K562 (cell line): ENCODE results near the gene CREB3L2. TPM values are rescaled to one million over a fixed set of nuclear protein-coding genes. Genes with fewer than 3 reads are reported as not detected.
"Not testable (repeated sequence)": the region's sequence is repeated elsewhere in the genome, so short reads cannot be mapped to it uniquely, and the experiment has no call there.

Source experiments
- ATAC-seq: fragments of 200-7000 bp; cut with Tn5 transposase; 3 replicates; pipeline ENCODE4 v1.9.1; 2020; ENCODE audit warnings: moderate library complexity
- BruUV-seq: library from RNA; stranded (reverse); fragments of 400-500 nt; replicated peaks from 2 replicates; lab custom pipeline; 2021; lab: Mats Ljungman, UMichigan
- CTCF ChIA-PET: fragments of 300-600 bp; formaldehyde crosslinking; extraction: SDS; loops from one replicate; lab custom pipeline; 2021; ENCODE audit warnings: low intra/inter-chr PET ratio; lab: Yijun Ruan, JAX
- POLR2A ChIA-PET: fragments of 300-600, 350-650 bp; sonication (Branson Sonifier 250); formaldehyde crosslinking; extraction: SDS; loops from one replicate; lab custom pipeline; 2021; ENCODE audit warnings: antibody characterized with exemption, inconsistent platforms; lab: Yijun Ruan, JAX
- DNase-seq, 4 experiments: peaks; one replicate each; pipeline versions ENCODE4 v3.0.0 to v3.0.0-alpha.2; 2011 to 2018; ENCODE audit warnings: low spot score in 3 of 4, mixed read lengths in 3 of 4; ENCODE audit errors: extremely low read depth in 1 of 4
- FAIRE-seq: peaks from 2 replicates; lab custom pipeline; 2011; peaks lifted over from hg19 to GRCh38; lab: Jason Lieb, UNC
- H2AFZ ChIP-seq: 2 replicates; pipeline ENCODE4 v1.6.0; 2011; ENCODE audit warnings: low read depth, low read length, control low read depth, inconsistent platforms
- H3K27ac ChIP-seq: fragments of 200-600 bp; 3 replicates; pipeline ENCODE4 v1.8.0; 2011; ENCODE audit warnings: low read depth, mild to moderate bottlenecking, control low read depth, inconsistent platforms, low read length, moderate library complexity, mixed read lengths; ENCODE audit errors: extremely low read depth
- H3K27me3 ChIP-seq, 2 experiments: fragments of 300-600 bp in 1 of 2; 2 replicates in 1 of 2; 3 replicates in 1 of 2; pipeline versions ENCODE4 v1.6.0 to v1.8.0; 2011; ENCODE audit warnings: inconsistent platforms in 2 of 2, low read length in 2 of 2, mild to moderate bottlenecking in 1 of 2, mixed read lengths in 1 of 2, moderate library complexity in 1 of 2; ENCODE audit not compliant: control insufficient read depth in 2 of 2, insufficient read depth in 2 of 2
- H3K36me3 ChIP-seq: fragments of 300-600 bp; 3 replicates; pipeline ENCODE4 v1.8.0; 2011; ENCODE audit warnings: mild to moderate bottlenecking, low read length, inconsistent platforms; ENCODE audit not compliant: control insufficient read depth, insufficient read depth
- H3K4me1 ChIP-seq, 2 experiments: fragments of 200-600 bp in 1 of 2; replicated peaks in 1 of 2; 2 replicates in 1 of 2; 3 replicates in 1 of 2; pipeline versions ENCODE4 v1.5.1 to v1.8.0; 2011; ENCODE audit warnings: inconsistent platforms in 2 of 2, low read length in 2 of 2, mild to moderate bottlenecking in 1 of 2, mixed read lengths in 1 of 2, moderate library complexity in 1 of 2; ENCODE audit not compliant: control insufficient read depth in 2 of 2, insufficient read depth in 2 of 2
- H3K4me2 ChIP-seq: 2 replicates; pipeline ENCODE4 v1.6.1; 2011; ENCODE audit warnings: low read length, control low read depth, inconsistent platforms, mixed read lengths; ENCODE audit not compliant: insufficient read depth
- H3K4me3 ChIP-seq: fragments of 200-600 bp; sonication (generic), shearing (Covaris generic); 2 replicates; pipeline ENCODE4 v1.5.1; 2016; ENCODE audit warnings: control low read depth, inconsistent platforms
- H3K79me2 ChIP-seq: fragments of 200-600 bp; 3 replicates; pipeline ENCODE4 v1.8.0; 2011; ENCODE audit warnings: low read length, inconsistent platforms; ENCODE audit not compliant: control insufficient read depth, insufficient read depth
- H3K9ac ChIP-seq, 2 experiments: 2 replicates each; pipeline versions ENCODE4 v1.6.0 to v1.6.1; 2011; ENCODE audit warnings: low read depth in 2 of 2, low read length in 2 of 2, control low read depth in 1 of 2, inconsistent platforms in 1 of 2, mild to moderate bottlenecking in 1 of 2, mixed read lengths in 1 of 2; ENCODE audit not compliant: insufficient read depth in 1 of 2
- H3K9me1 ChIP-seq: one replicate; pipeline ENCODE4 v1.6.0; 2011; ENCODE audit warnings: inconsistent platforms, mild to moderate bottlenecking, low read length, moderate library complexity; ENCODE audit not compliant: control insufficient read depth, insufficient read depth
- H3K9me3 ChIP-seq: replicated peaks from 2 replicates; pipeline ENCODE4 v1.5.1; 2011; ENCODE audit warnings: low read depth, low read length, inconsistent platforms; ENCODE audit not compliant: control insufficient read depth, insufficient read depth
- H4K20me1 ChIP-seq: replicated peaks from 2 replicates; pipeline ENCODE4 v1.6.1; 2011; ENCODE audit warnings: low read length, inconsistent platforms, mixed read lengths; ENCODE audit not compliant: control insufficient read depth, insufficient read depth
- BCOR ChIP-seq: fragments of 450-650 bp; IDR thresholded peaks from 2 replicates; pipeline ENCODE4 v1.6.1; 2016
- CBX1 ChIP-seq: sonication (generic); IDR thresholded peaks from 2 replicates; pipeline ENCODE4 v1.6.1; 2016; ENCODE audit warnings: antibody characterized with exemption, low read depth, mild to moderate bottlenecking
- CSDE1 ChIP-seq, 2 experiments: fragments of 450-650 bp; IDR thresholded peaks; 2 replicates each; pipeline ENCODE4 v1.6.1; 2016; ENCODE audit warnings: mild to moderate bottlenecking in 1 of 2
- KDM1A ChIP-seq, 2 experiments: fragments of 450-650 bp; IDR thresholded peaks; 2 replicates each; pipeline ENCODE4 v1.6.1; 2016; ENCODE audit warnings: mild to moderate bottlenecking in 2 of 2
- NCOA6 ChIP-seq: fragments of 450-650 bp; IDR thresholded peaks from 2 replicates; pipeline ENCODE4 v1.6.1; 2017; ENCODE audit warnings: mild to moderate bottlenecking
- PHF20 ChIP-seq: fragments of 450-650 bp; IDR thresholded peaks from 2 replicates; pipeline ENCODE4 v1.6.1; 2018; ENCODE audit not compliant: partially characterized antibody
- RBM25 ChIP-seq: fragments of 200-400 bp; formaldehyde crosslinking; IDR thresholded peaks from 2 replicates; pipeline ENCODE4 v1.6.1; 2018; ENCODE audit warnings: low read length, low read depth, moderate library complexity; ENCODE audit not compliant: severe bottlenecking
- ZNF146 ChIP-seq: IDR thresholded peaks from one replicate; pipeline ENCODE4 v1.6.1; 2018; ENCODE audit warnings: missing compliant biosample characterization; ENCODE audit not compliant: unreplicated experiment
- WGBS: fragments of 100-300 bp; shearing (Covaris generic); methylation state at CpG from one replicate; pipeline ENCODE4 v1.1.6; 2016; ENCODE audit warnings: low coverage, mixed read lengths; ENCODE audit not compliant: insufficient coverage; ENCODE audit errors: missing lambda C conversion rate; 5-methylcytosine and 5-hydroxymethylcytosine counted together
- in situ Hi-C: fragments of 300-500 bp; cut with MboI; formaldehyde crosslinking; loops from 4 replicates; pipeline ENCODE4 v1.15.0; 2018; ENCODE audit warnings: inconsistent platforms, mixed read lengths
- intact Hi-C: fragments of 100-400 bp; cut with micrococcal nuclease; formaldehyde crosslinking; loops from 2 replicates; pipeline ENCODE4 v1.14.2; 2022
- polyA plus RNA-seq, 8 experiments: library from polyadenylated mRNA; depleted of rRNA in 4 of 8; stranded (reverse) in 5 of 8; unstranded in 3 of 8; fragments of >200 nt; fragmentation: Nextera tagmentation in 2 of 8; fragmentation: Illumina TruSeq in 1 of 8; extraction: Ambion mirVana in 2 of 8; extraction: Trizol in 1 of 8; gene quantifications; 2 replicates each; pipeline versions ENCODE4 v1.2.1 to v1.2.3, GENCODE V29; 2011 to 2014; ENCODE audit warnings: inconsistent platforms in 1 of 8, missing spikeins in 1 of 8
- total RNA-seq, 7 experiments: library from RNA; depleted of rRNA in 6 of 7; stranded (reverse); fragments of >200 nt in 6 of 7; fragmentation: Illumina TruSeq in 2 of 7; extraction: Trizol in 2 of 7; gene quantifications; 2 replicates each; pipeline versions ENCODE4 v1.2.1 to v1.2.3, GENCODE V29; 2011 to 2021; ENCODE audit warnings: low replicate concordance in 1 of 7

Gene CREB3L2
- total and polyA plus RNA-seq, 9 of the 15 experiments (the other 6 are each of a cell fraction or from before 2014, with no cell fraction given), result 7.1 to 45.6 (median 15.8) TPM

GRCh38 chr7:137968339-137968738 lies 33.5 kb downstream of the CREB3L2 start:
- TF ChIP-seq RBM25 (peak; percentile 63), CBX1 (0 out of 2 replicates have a peak, but pooled peaks have one; percentile 38), KDM1A (IDR thresholded peaks at IDR 0.05) (peak; percentile 51 to 63), BCOR (peak; percentile 76), NCOA6 (0 out of 2 replicates have a peak, but pooled peaks have one; percentile 5), ZNF146 (CRISPR knock-in tag) (peak; percentile 98), CSDE1 (IDR thresholded peaks at IDR 0.05) (peak in 1 of 2 experiments; percentile 11; a peak in 1 of 4 replicates), PHF20 (peak; percentile 42)
- TF ChIP-seq, all 486 proteins: peak for 8; not testable (repeated sequence) for 478
- H3K4me3 ChIP-seq, H3K36me3 ChIP-seq, H3K4me2 ChIP-seq, H3K9ac ChIP-seq, H3K9me1 ChIP-seq, CTCF ChIA-PET, H2AFZ ChIP-seq, H3K9me3 ChIP-seq, ATAC-seq, DNase-seq, H4K20me1 ChIP-seq, FAIRE-seq, H3K27me3 ChIP-seq, intact Hi-C loops, BruUV-seq: not testable (repeated sequence)
- peak overlapping the region; percentile 82; the same call in 2 of the 3 replicates for H3K27ac ChIP-seq
- POLR2A ChIA-PET, result interaction anchor here (0.8 to 3.6 kb wide), 4 partner anchors 16 to 24 kb away, joined by 3 to 15 read pairs (median 9); no protein-coding TSS in a partner anchor
- peaks cover 34 to 46% of the 10 kb centered on the region in 2 experiments for H3K4me1 ChIP-seq
- 88% methylated on average over 4 of the region's 4 CpGs for WGBS
- peaks cover 81% of the 10 kb centered on the region for H3K79me2 ChIP-seq
- in situ Hi-C loops, result loop anchor here (25.0 kb wide), 1 partner anchor 1394 kb away; the partner anchor contains the start of gene LUC7L2
